ENCODE results near the gene AIG1. TPM values are rescaled to one million over a fixed set of nuclear protein-coding genes. Genes with fewer than 3 reads are reported as not detected.

Gene AIG1
- total RNA-seq, 3 donors from 2014 or later = 18.5 to 21.5 (median 21.0) TPM

- no peak for TF ChIP-seq CTCF (IDR thresholded peaks at IDR 0.05)
- DNase-seq (no peak), ATAC-seq (no peak)
- H3K9me3 ChIP-seq = no peaks in the 10 kb centered on the region
- H3K4me1 ChIP-seq (ENCODE audit: low read depth) = no peaks in the 10 kb centered on the region
- H3K36me3 ChIP-seq (ENCODE audit: low read depth) = no peaks in the 10 kb centered on the region
- intact Hi-C loops (cut with DNase I, micrococcal nuclease) = no loop called here
- H3K4me3 ChIP-seq = no peak overlapping the region
Observed at GRCh38 chr6:143063631-143064030, 2.9 kb downstream of the AIG1 start.

- H3K4me3 ChIP-seq = no peak overlapping the region
- no peaks in the 10 kb centered on the region for H3K36me3 ChIP-seq (ENCODE audit: low read depth)
- ATAC-seq (no peak), DNase-seq (no peak)
- no peak for TF ChIP-seq CTCF (IDR thresholded peaks at IDR 0.05)
- intact Hi-C loops (cut with DNase I, micrococcal nuclease) = no loop called here
- no peaks in the 10 kb centered on the region for H3K4me1 ChIP-seq (ENCODE audit: low read depth)
- H3K9me3 ChIP-seq = no peaks in the 10 kb centered on the region
Observed at GRCh38 chr6:143064271-143064670, 3.6 kb downstream of the AIG1 start.

- Histone ChIP-seq H3K4me1 (ENCODE audit: low read depth) (no peaks in the 10 kb centered on the region), H3K36me3 (ENCODE audit: low read depth) (no peaks in the 10 kb centered on the region), H3K9me3 (no peaks in the 10 kb centered on the region), H3K4me3 (no peak overlapping the region)
- intact Hi-C loops (cut with DNase I, micrococcal nuclease) = no loop called here
- ATAC-seq (no peak), DNase-seq (no peak)
- TF ChIP-seq CTCF (IDR thresholded peaks at IDR 0.05) = no peak
Observed at GRCh38 chr6:143064951-143065683, 4.4 kb downstream of the AIG1 start.

GRCh38 chr6:143068001-143068400, 7.3 kb downstream of the AIG1 start:
- Histone ChIP-seq H3K9me3 (no peaks in the 10 kb centered on the region), H3K4me1 (ENCODE audit: low read depth) (no peaks in the 10 kb centered on the region), H3K36me3 (ENCODE audit: low read depth) (no peaks in the 10 kb centered on the region), H3K4me3 (no peak overlapping the region)
- no peak for ATAC-seq
- no peak for TF ChIP-seq CTCF (IDR thresholded peaks at IDR 0.05)
- no peak for DNase-seq
- intact Hi-C loops (cut with DNase I, micrococcal nuclease) = no loop called here

- Histone ChIP-seq H3K4me3 (no peak overlapping the region), H3K4me1 (ENCODE audit: low read depth) (no peaks in the 10 kb centered on the region), H3K9me3 (no peaks in the 10 kb centered on the region), H3K36me3 (ENCODE audit: low read depth) (no peaks in the 10 kb centered on the region)
- no peak for TF ChIP-seq CTCF (IDR thresholded peaks at IDR 0.05)
- intact Hi-C loops (cut with DNase I, micrococcal nuclease) = no loop called here
- ATAC-seq (no peak), DNase-seq (no peak)
Observed at GRCh38 chr6:143074101-143074500, 13.4 kb downstream of the AIG1 start.
